ACC112 (cell line): ENCODE measurements around the gene INS.
"Not testable (repeated sequence)": the region's sequence is repeated elsewhere in the genome, so short reads cannot be mapped to it uniquely, and the experiment has no call there.

ENCODE experiments used
- H2AFZ ChIP-seq: fragments of 200-600 bp; sonication (generic); one replicate; pipeline ENCODE4 v1.6.0; 2017; ENCODE audit warnings: antibody characterized with exemption, low read length; ENCODE audit not compliant: unreplicated experiment
- H3K27ac ChIP-seq: fragments of 200-600 bp; sonication (generic); 2 replicates; pipeline ENCODE4 v1.5.1; 2014; ENCODE audit warnings: low read depth, mild to moderate bottlenecking, antibody characterized with exemption, low read length, moderate library complexity
- H3K27me3 ChIP-seq: fragments of 200-600 bp; sonication (generic); 2 replicates; pipeline ENCODE4 v1.6.1; 2014; ENCODE audit warnings: mild to moderate bottlenecking, antibody characterized with exemption, low read length, moderate library complexity, mixed read lengths; ENCODE audit not compliant: insufficient read depth
- H3K36me3 ChIP-seq: fragments of 200-600 bp; sonication (generic); 2 replicates; pipeline ENCODE4 v1.6.1; 2016; ENCODE audit warnings: mild to moderate bottlenecking, antibody characterized with exemption, low read length, moderate library complexity, mixed read lengths; ENCODE audit not compliant: insufficient read depth
- H3K4me1 ChIP-seq: fragments of 200-600 bp; sonication (generic); one replicate; pipeline ENCODE4 v1.6.1; 2016; ENCODE audit warnings: low read length, mixed read lengths; ENCODE audit not compliant: insufficient read depth, unreplicated experiment, control insufficient read depth
- H3K4me3 ChIP-seq: fragments of 200-600 bp; sonication (generic); 2 replicates; pipeline ENCODE4 v1.5.1; 2014; ENCODE audit warnings: mild to moderate bottlenecking, low read depth, low read length
- H3K79me2 ChIP-seq: fragments of 200-600 bp; sonication (generic); one replicate; pipeline ENCODE4 v1.6.0; 2016; ENCODE audit warnings: low read length; ENCODE audit not compliant: control insufficient read depth, unreplicated experiment, insufficient read depth

The INS gene

GRCh38 chr11:2128511-2129307 is 32.3 kb downstream of the INS start:
- Histone ChIP-seq H3K27ac (no peak overlapping the region), H3K4me1 (no peaks in the 10 kb centered on the region), H3K4me3 (no peak overlapping the region), H3K36me3 (no peaks in the 10 kb centered on the region), H2AFZ (no peak overlapping the region), H3K27me3 (peaks cover 5% of the 10 kb centered on the region), H3K79me2 (no peaks in the 10 kb centered on the region)

GRCh38 chr11:2128130-2128510 is 32.9 kb downstream of the INS start:
- H3K27ac ChIP-seq: no peak overlapping the region
- H3K36me3 ChIP-seq: no peaks in the 10 kb centered on the region
- peaks cover 3% of the 10 kb centered on the region for H3K27me3 ChIP-seq
- H3K79me2 ChIP-seq: no peaks in the 10 kb centered on the region
- no peak overlapping the region for H2AFZ ChIP-seq
- no peak overlapping the region for H3K4me3 ChIP-seq
- H3K4me1 ChIP-seq: no peaks in the 10 kb centered on the region

GRCh38 chr11:2127482-2128129 is 33.4 kb downstream of the INS start:
- no peaks in the 10 kb centered on the region for H3K79me2 ChIP-seq
- H2AFZ ChIP-seq: no peak overlapping the region
- H3K4me1 ChIP-seq: no peaks in the 10 kb centered on the region
- H3K27ac ChIP-seq: no peak overlapping the region
- no peak overlapping the region for H3K4me3 ChIP-seq
- peaks cover 1% of the 10 kb centered on the region for H3K27me3 ChIP-seq
- no peaks in the 10 kb centered on the region for H3K36me3 ChIP-seq

GRCh38 chr11:2126520-2127085 is 34.4 kb downstream of the INS start:
- peaks cover under 1% of the 10 kb centered on the region; the same call in 1 of the 2 replicates for H3K27me3 ChIP-seq
- no peak overlapping the region for H3K4me3 ChIP-seq
- no peaks in the 10 kb centered on the region for H3K79me2 ChIP-seq
- H2AFZ ChIP-seq: no peak overlapping the region
- no peaks in the 10 kb centered on the region for H3K36me3 ChIP-seq
- H3K4me1 ChIP-seq: no peaks in the 10 kb centered on the region
- no peak overlapping the region for H3K27ac ChIP-seq

- not testable (repeated sequence) for H3K36me3 ChIP-seq, H3K79me2 ChIP-seq, H3K27me3 ChIP-seq, H3K4me1 ChIP-seq, H3K4me3 ChIP-seq, H2AFZ ChIP-seq, H3K27ac ChIP-seq
Measured at GRCh38 chr11:2124736-2125484, 36.1 kb downstream of the INS start.

- Histone ChIP-seq H3K79me2 (no peaks in the 10 kb centered on the region), H3K4me3 (no peak overlapping the region), H3K4me1 (no peaks in the 10 kb centered on the region), H3K27me3 (peaks cover 14% of the 10 kb centered on the region; the same call in 1 of the 2 replicates), H2AFZ (no peak overlapping the region), H3K27ac (no peak overlapping the region), H3K36me3 (no peaks in the 10 kb centered on the region)
Measured at GRCh38 chr11:2123628-2123960, 37.4 kb downstream of the INS start.

- no peak overlapping the region for H3K4me3 ChIP-seq
- H3K27ac ChIP-seq: no peak overlapping the region
- no peaks in the 10 kb centered on the region for H3K4me1 ChIP-seq
- H3K36me3 ChIP-seq: no peaks in the 10 kb centered on the region
- no peak overlapping the region for H2AFZ ChIP-seq
- H3K79me2 ChIP-seq: no peaks in the 10 kb centered on the region
- peaks cover 19% of the 10 kb centered on the region for H3K27me3 ChIP-seq
Measured at GRCh38 chr11:2122907-2123627, 37.9 kb downstream of the INS start.

- Histone ChIP-seq H2AFZ (no peak overlapping the region), H3K27me3 (peaks cover 26% of the 10 kb centered on the region), H3K36me3 (no peaks in the 10 kb centered on the region), H3K79me2 (no peaks in the 10 kb centered on the region), H3K27ac (no peak overlapping the region), H3K4me1 (no peaks in the 10 kb centered on the region), H3K4me3 (no peak overlapping the region)
Measured at GRCh38 chr11:2122222-2122906, 38.6 kb downstream of the INS start.

- Histone ChIP-seq H3K27me3 (peaks cover 28% of the 10 kb centered on the region), H2AFZ (no peak overlapping the region), H3K4me3 (no peak overlapping the region), H3K4me1 (no peaks in the 10 kb centered on the region), H3K36me3 (no peaks in the 10 kb centered on the region), H3K79me2 (no peaks in the 10 kb centered on the region), H3K27ac (no peak overlapping the region)
Measured at GRCh38 chr11:2121227-2122130, 39.5 kb downstream of the INS start.
